ENCODE measurements around the gene CAMK1G. TPM values are rescaled to one million over a fixed set of nuclear protein-coding genes. Genes with fewer than 3 reads are reported as not detected.

Gene CAMK1G
- total and polyA plus RNA-seq, 10 of the 15 experiments (the other 5 are each of a cell fraction or from before 2014, with no cell fraction given), result 0.18 to 0.20 TPM; not detected in 8

DNA sequence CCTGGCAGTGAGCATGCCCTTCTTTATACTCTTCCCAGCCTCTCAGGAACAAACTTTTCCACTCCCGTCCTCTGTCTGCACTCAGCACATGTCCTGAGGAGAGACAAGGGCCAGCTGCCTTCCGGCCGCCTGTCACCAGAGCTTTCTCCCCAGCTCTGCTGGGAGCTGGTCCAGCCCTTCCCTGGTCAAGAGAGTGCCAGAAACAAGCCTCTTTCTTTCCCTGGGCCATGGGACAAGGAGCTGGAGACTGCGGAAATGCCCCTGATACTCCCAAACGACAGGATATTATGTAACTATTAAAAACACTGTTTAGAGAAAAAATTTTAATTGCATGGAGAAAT lies 58.3 kb downstream of the CAMK1G start:
- intact Hi-C loops (cut with micrococcal nuclease; ENCODE audit: unreplicated experiment) (no loop called here), in situ Hi-C loops (cut with MboI) (no loop called here)
- Histone ChIP-seq H2AFZ (ENCODE audit: control insufficient read depth, low read depth, low read length) (no peak overlapping the region), H3K4me3 (no peak overlapping the region), H3K36me3 (ENCODE audit: control insufficient read depth in 2 of 2, insufficient read depth in 2 of 2, low read length in 1 of 2) (no peaks in the 10 kb centered on the region), H4K20me1 (ENCODE audit: control insufficient read depth, insufficient read depth) (no peaks in the 10 kb centered on the region), H3K4me1 (ENCODE audit: control insufficient read depth, insufficient read depth, low read length) (no peaks in the 10 kb centered on the region), H3K79me2 (ENCODE audit: control insufficient read depth, insufficient read depth, low read length) (no peaks in the 10 kb centered on the region), H3K9me3 (replicated peaks; ENCODE audit: control insufficient read depth, insufficient read depth, low read length) (no peaks in the 10 kb centered on the region), H3K4me2 (ENCODE audit: control insufficient read depth, insufficient read depth) (no peak overlapping the region), H3K27me3 (replicated peaks in 1 of 2; ENCODE audit: control insufficient read depth in 2 of 2, insufficient read depth in 2 of 2, low read length in 1 of 2) (no peaks in the 10 kb centered on the region; a peak in 2 of 4 replicates), H3K9ac (ENCODE audit: control insufficient read depth, insufficient read depth, low read length) (no peak overlapping the region), H3K27ac (ENCODE audit: control insufficient read depth, insufficient read depth) (no peak overlapping the region)
- no TSS peak for BruUV-seq (replicated peaks)
- ChIA-PET RAD21 (ENCODE audit: unreplicated experiment) (interaction anchor here (0.7 to 2.8 kb wide), 7 partner anchors 9 to 44 kb away, joined by 3 to 13 read pairs (median 5); partner anchors contain the start of genes G0S2 and LAMB3), POLR2A (interaction anchor here (0.7 to 2.5 kb wide), 2 partner anchors 9 to 13 kb away, joined by 3 to 8 read pairs; no protein-coding TSS in a partner anchor), SMC1A (ENCODE audit: uncharacterized antibody, unreplicated experiment) (interaction anchor here (0.6 to 4.1 kb wide), 20 partner anchors 8 to 75 kb away, joined by 3 to 22 read pairs (median 4); partner anchors contain the start of gene LAMB3), CTCF (interaction anchor here (0.6 to 3.6 kb wide), 13 partner anchors 9 to 127 kb away, joined by 3 to 15 read pairs (median 4); partner anchors contain the start of gene G0S2)
- ATAC-seq (no peak), FAIRE-seq (no peak), DNase-seq (ENCODE audit: low read depth, low spot score) (no peak)
- TF ChIP-seq ATF7 (IDR thresholded peaks at IDR 0.05; ENCODE audit: low read depth), result no peak
- TF ChIP-seq SKIL (IDR thresholded peaks at IDR 0.05; ENCODE audit: low read depth, poor library complexity, severe bottlenecking), result no peak
- no peak for TF ChIP-seq EED (IDR thresholded peaks at IDR 0.05; ENCODE audit: low read depth)
- no peak for TF ChIP-seq CREB1 (IDR thresholded peaks at IDR 0.05; ENCODE audit: low read depth)
- TF ChIP-seq PAX8 (IDR thresholded peaks at IDR 0.05), result no peak
- TF ChIP-seq RCOR1 (conservative IDR thresholded peaks at IDR 0.05; ENCODE audit: low read depth, low read length), result no peak
- TF ChIP-seq, protein P1, sequence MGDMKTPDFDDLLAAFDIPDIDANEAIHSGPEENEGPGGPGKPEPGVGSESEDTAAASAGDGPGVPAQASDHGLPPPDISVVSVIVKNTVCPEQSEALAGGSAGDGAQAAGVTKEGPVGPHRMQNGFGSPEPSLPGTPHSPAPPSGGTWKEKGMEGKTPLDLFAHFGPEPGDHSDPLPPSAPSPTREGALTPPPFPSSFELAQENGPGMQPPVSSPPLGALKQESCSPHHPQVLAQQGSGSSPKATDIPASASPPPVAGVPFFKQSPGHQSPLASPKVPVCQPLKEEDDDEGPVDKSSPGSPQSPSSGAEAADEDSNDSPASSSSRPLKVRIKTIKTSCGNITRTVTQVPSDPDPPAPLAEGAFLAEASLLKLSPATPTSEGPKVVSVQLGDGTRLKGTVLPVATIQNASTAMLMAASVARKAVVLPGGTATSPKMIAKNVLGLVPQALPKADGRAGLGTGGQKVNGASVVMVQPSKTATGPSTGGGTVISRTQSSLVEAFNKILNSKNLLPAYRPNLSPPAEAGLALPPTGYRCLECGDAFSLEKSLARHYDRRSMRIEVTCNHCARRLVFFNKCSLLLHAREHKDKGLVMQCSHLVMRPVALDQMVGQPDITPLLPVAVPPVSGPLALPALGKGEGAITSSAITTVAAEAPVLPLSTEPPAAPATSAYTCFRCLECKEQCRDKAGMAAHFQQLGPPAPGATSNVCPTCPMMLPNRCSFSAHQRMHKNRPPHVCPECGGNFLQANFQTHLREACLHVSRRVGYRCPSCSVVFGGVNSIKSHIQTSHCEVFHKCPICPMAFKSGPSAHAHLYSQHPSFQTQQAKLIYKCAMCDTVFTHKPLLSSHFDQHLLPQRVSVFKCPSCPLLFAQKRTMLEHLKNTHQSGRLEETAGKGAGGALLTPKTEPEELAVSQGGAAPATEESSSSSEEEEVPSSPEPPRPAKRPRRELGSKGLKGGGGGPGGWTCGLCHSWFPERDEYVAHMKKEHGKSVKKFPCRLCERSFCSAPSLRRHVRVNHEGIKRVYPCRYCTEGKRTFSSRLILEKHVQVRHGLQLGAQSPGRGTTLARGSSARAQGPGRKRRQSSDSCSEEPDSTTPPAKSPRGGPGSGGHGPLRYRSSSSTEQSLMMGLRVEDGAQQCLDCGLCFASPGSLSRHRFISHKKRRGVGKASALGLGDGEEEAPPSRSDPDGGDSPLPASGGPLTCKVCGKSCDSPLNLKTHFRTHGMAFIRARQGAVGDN (IDR thresholded peaks at IDR 0.05), result no peak
- no peak for TF ChIP-seq SIN3A (IDR thresholded peaks at IDR 0.05; ENCODE audit: low read depth, low read length)
- TF ChIP-seq, protein P2, sequence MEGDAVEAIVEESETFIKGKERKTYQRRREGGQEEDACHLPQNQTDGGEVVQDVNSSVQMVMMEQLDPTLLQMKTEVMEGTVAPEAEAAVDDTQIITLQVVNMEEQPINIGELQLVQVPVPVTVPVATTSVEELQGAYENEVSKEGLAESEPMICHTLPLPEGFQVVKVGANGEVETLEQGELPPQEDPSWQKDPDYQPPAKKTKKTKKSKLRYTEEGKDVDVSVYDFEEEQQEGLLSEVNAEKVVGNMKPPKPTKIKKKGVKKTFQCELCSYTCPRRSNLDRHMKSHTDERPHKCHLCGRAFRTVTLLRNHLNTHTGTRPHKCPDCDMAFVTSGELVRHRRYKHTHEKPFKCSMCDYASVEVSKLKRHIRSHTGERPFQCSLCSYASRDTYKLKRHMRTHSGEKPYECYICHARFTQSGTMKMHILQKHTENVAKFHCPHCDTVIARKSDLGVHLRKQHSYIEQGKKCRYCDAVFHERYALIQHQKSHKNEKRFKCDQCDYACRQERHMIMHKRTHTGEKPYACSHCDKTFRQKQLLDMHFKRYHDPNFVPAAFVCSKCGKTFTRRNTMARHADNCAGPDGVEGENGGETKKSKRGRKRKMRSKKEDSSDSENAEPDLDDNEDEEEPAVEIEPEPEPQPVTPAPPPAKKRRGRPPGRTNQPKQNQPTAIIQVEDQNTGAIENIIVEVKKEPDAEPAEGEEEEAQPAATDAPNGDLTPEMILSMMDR (IDR thresholded peaks at IDR 0.05 in 2 of 3, conservative IDR thresholded peaks at IDR 0.05 in 1 of 3; ENCODE audit: control insufficient read depth in 2 of 3, extremely low read depth in 1 of 3, insufficient read depth in 1 of 3, low read depth in 3 of 3, low read length in 3 of 3), result no peak
- TF ChIP-seq FOS (IDR thresholded peaks at IDR 0.05; ENCODE audit: borderline replicate concordance, extremely low read depth, insufficient read length), result no peak
- no peak for TF ChIP-seq MYB (IDR thresholded peaks at IDR 0.05; ENCODE audit: borderline replicate concordance, low read depth, low read length)
- 50% methylated on average over 5 of the region's 5 CpGs for WGBS (ENCODE audit: insufficient coverage, insufficient replicate concordance, low lambda C conversion rate, missing lambda C conversion rate)

All from GM12878 (cell line).